ENCODE measurements around the gene ZNF407.

GRCh38 chr18:74905247-74905646 is 307.6 kb downstream of the ZNF407 start:
- TF ChIP-seq POLR2AphosphoS5 (IDR thresholded peaks at IDR 0.05): no peak
- TF ChIP-seq, protein P1, sequence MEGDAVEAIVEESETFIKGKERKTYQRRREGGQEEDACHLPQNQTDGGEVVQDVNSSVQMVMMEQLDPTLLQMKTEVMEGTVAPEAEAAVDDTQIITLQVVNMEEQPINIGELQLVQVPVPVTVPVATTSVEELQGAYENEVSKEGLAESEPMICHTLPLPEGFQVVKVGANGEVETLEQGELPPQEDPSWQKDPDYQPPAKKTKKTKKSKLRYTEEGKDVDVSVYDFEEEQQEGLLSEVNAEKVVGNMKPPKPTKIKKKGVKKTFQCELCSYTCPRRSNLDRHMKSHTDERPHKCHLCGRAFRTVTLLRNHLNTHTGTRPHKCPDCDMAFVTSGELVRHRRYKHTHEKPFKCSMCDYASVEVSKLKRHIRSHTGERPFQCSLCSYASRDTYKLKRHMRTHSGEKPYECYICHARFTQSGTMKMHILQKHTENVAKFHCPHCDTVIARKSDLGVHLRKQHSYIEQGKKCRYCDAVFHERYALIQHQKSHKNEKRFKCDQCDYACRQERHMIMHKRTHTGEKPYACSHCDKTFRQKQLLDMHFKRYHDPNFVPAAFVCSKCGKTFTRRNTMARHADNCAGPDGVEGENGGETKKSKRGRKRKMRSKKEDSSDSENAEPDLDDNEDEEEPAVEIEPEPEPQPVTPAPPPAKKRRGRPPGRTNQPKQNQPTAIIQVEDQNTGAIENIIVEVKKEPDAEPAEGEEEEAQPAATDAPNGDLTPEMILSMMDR (IDR thresholded peaks at IDR 0.05): no peak
- no peak for TF ChIP-seq POLR2A (IDR thresholded peaks at IDR 0.05)
- no peak for TF ChIP-seq EP300 (IDR thresholded peaks at IDR 0.05)

All from gastroesophageal sphincter (tissue), 3 donors.